22Rv1 (cell line): Measurements from ENCODE around the gene TBC1D25.

Experiments used
- H3K27ac ChIP-seq: fragments of 450-650 bp; 2 replicates; pipeline ENCODE4 v1.5.1; 2017
- CTCF ChIP-seq: fragments of 450-650 bp; IDR thresholded peaks from 2 replicates; pipeline ENCODE4 v1.5.1; 2017; ENCODE audit warnings: mild to moderate bottlenecking
- ZFX ChIP-seq: fragments of 450-650 bp; IDR thresholded peaks from 2 replicates; pipeline ENCODE4 v1.6.1; 2017; ENCODE audit warnings: antibody characterized with exemption, borderline replicate concordance

TBC1D25 gene

GRCh38 chrX:48579259-48579658 lies 39.7 kb downstream of the TBC1D25 start:
- peak overlapping the region; percentile 42 for H3K27ac ChIP-seq

GRCh38 chrX:48580662-48581061 lies 41.1 kb downstream of the TBC1D25 start:
- no peak for TF ChIP-seq CTCF
- no peak for TF ChIP-seq ZFX
- peak overlapping the region; percentile 42; the same call in 1 of the 2 replicates for H3K27ac ChIP-seq

More at GRCh38 chrX:48579259-48579658, 39.7 kb downstream of the TBC1D25 start:
- TF ChIP-seq ZFX (no peak), CTCF (no peak)

- H3K27ac ChIP-seq, result no peak overlapping the region
- no peak for TF ChIP-seq CTCF
- no peak for TF ChIP-seq ZFX
Measured at GRCh38 chrX:48584698-48585097, 45.2 kb downstream of the TBC1D25 start.

GRCh38 chrX:48589482-48590162 lies 50.1 kb downstream of the TBC1D25 start:
- peak overlapping the region; percentile 47 for H3K27ac ChIP-seq

GRCh38 chrX:48590203-48591103 lies 50.9 kb downstream of the TBC1D25 start:
- peak overlapping the region; percentile 47 for H3K27ac ChIP-seq
- TF ChIP-seq CTCF, result no peak
- TF ChIP-seq ZFX, result no peak

More at GRCh38 chrX:48589482-48590162, 50.1 kb downstream of the TBC1D25 start:
- TF ChIP-seq CTCF, result no peak
- TF ChIP-seq ZFX, result no peak

GRCh38 chrX:48591255-48591791 lies 51.8 kb downstream of the TBC1D25 start:
- TF ChIP-seq ZFX (no peak), CTCF (no peak)
- peak overlapping the region; percentile 47 for H3K27ac ChIP-seq
